Ammon's horn (tissue), 1 donor: ENCODE data around the gene ACTL6A.
"Not testable (repeated sequence)": the region's sequence is repeated elsewhere in the genome, so short reads cannot be mapped to it uniquely, and the experiment has no call there.

Experiments used
- DNase-seq: peaks from one replicate; pipeline ENCODE4 v3.0.0-alpha.2; 2016; ENCODE audit warnings: low spot score

Gene ACTL6A

GRCh38 chr3:179562591-179563270, at the start of gene ACTL6A:
Gene ACTL6A (plus strand): TSS chr3:179562926. CDS start chr3:179563093, 167 bp downstream.
- DNase-seq = peak; percentile 99

GRCh38 chr3:179513862-179514261, 48.9 kb upstream of the ACTL6A start:
- DNase-seq = no peak

DNA sequence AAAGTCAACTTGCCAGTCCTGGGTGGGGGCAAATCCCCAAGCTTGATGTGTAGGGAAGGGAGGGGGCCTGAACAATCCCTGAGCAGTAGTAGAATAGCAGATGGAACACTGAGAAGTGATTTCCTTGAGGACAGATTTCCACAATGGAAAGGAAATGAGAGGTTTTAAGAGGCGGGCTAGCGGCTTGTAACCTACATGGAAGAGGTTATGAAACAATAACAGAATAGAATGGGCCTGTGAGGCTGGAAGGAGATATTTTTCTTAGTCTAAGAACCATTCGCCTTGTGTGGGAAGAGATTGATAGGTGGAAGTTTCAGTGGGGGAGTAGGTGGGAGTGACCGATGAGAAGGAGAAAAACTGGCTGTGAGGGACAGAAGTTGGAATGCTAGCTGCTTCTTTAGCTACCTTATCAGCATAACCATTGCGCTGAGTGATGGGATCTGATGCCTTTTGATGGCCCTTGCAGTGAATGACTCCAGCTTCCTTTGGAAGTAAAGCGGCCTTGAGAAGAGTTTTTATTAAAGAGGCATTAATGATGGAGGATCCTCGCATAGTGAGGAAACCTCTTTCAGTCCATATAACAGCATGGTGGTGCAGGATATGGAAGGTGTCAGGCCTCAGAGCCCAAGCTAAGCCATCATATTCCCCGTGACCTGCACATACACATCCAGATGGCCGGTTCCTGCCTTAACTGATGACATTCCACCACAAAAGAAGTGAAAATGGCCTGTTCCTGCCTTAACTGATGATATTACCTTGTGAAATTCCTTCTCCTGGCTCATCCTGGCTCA, 46.1 kb upstream of the ACTL6A start:
- not testable (repeated sequence) for DNase-seq

DNA sequence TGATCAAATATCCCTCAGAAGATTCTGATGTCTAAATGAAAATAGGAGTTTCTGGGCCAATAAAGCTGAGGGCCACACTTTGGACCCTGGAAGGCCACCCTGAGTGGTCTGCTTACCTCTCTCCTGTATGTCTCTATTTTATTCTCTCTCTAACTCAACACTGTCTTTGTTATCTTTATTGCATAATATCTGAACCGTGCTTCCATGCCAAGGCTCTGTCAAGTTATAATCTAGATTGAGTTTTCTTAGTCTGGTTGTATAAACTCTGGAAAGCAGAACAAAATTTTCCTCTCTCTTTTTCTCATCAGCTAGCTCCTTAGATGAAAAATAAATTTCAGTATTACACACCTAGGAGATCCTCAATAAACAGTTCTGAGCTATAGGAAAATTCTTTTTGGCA, 36.2 kb upstream of the ACTL6A start:
- no peak for DNase-seq

GRCh38 chr3:179526989-179527391, 35.7 kb upstream of the ACTL6A start:
- peak; percentile 38 for DNase-seq

GRCh38 chr3:179528772-179529171, 34.0 kb upstream of the ACTL6A start:
- DNase-seq = no peak

DNA sequence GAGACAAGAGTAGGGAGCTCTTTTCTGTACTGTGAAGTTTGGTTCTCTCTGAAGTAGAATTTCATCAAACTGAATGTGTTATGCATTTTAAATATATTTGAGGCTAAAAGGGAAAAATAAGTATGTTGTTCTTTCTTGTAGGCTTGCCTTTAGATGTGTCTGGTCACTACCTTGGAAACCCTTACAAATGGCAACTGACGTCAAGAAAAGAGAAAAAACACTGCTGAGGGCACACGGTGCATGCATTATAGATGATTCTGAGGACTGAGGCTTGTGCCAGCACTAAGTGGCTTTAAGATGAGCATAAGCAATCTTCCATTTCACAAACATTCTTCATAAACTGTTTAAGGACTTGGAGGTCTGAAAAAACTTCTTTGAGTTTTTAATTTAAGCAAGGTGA, 31.1 kb upstream of the ACTL6A start:
- no peak for DNase-seq

DNA sequence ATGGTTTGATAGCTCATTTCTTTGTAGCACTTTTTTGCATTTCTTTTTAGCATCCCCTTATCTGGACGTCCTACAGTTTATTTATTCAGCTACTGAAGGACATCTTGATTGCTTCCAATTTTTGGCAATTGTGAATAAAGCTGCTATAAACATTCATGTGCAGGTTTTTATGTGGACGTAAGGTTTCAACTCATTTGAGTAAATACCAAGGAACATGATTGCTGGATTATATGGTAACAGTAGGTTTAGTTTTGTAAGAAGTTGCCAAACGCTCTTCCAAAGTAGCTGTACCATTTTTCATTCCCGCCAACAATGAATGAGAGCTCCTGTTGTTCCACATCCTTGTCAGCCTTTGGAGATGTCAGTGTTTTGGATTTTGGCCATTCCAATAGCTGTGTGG, 29.5 kb upstream of the ACTL6A start:
- DNase-seq = no peak

DNA sequence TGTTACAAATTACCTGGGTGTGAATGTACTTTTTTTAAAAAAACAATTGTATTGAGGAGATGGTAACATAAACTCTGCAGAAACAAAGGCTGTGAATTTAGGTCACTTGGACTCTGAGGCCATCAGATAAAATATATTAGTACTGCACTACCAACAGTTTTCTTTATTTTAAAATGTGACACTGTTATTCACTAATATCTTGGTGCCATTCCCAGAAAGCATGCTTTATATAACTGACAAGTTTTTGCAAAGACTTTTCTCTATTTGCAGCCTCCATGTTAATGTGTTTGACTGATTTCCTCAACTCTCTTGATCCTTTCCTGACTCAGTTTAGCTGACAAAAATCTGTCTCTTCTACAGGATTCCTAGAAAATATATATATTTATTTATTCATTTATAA, 26.5 kb upstream of the ACTL6A start:
- no peak for DNase-seq

GRCh38 chr3:179541094-179541493, 21.6 kb upstream of the ACTL6A start:
- DNase-seq = no peak

DNA sequence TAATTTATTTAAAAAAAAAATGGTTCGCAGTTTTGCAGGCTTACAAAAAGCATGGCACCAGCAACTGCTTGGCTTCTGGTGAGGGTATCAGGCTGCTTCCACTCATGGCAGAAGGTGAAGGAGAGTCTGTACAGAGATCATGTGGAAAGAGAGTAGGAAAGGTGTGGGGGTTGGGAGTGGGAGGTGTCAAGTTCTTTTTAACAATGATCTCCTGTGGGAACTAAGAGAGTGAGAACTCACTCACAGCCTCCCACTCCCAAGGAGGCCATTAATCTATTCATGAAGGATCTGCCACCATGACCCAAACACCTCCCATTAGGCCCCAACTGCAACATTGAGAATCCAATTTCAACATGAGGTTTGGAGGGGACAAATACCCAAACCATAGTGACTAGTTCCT, 21.1 kb upstream of the ACTL6A start:
- DNase-seq = no peak

DNA sequence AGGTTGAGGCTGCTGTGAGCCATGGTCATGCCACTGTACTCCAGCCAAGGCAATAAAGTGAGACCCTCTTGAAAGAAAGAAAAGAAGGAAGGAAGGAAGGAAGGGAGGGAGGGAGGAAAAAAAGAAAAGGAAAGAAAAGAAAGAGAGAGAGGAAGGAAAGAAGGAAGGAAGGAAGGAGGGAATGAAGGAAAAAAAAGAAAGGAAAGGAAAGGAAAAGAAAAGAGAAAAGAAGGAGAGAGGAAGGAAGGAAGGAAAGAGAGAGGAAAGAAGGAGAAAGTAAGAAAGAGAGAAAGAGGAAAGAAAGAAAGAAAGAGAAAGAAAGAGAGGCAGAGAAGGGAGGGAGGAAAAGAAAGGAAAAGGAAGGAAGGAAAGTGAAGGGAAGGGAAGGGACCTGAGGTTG, 20.4 kb upstream of the ACTL6A start:
- DNase-seq = no peak

GRCh38 chr3:179544981-179545645, 17.6 kb upstream of the ACTL6A start:
- DNase-seq = no peak

DNA sequence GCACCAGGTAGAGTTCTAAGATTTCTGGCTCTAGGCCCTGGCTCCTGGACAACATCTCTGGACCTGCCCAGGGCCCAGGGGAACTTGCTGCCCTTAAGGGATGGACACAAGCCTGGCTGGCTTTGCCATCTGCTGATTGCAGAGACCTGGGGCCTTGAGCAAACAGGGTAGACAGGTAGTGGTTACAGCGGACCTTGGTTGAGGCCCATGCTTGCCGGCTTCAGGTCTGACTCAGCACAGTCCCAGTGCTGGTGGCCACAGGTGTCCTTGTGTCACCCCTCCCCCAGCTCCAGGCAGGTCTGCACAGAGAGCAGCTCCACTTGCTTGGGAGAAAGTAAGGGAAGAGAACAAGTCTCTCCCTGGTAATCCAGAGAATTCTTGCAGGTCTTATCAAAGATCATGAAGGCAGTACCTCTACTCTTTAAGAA, 15.9 kb upstream of the ACTL6A start:
- no peak for DNase-seq

- no peak for DNase-seq
Observed at GRCh38 chr3:179551349-179552105, 11.2 kb upstream of the ACTL6A start.

DNA sequence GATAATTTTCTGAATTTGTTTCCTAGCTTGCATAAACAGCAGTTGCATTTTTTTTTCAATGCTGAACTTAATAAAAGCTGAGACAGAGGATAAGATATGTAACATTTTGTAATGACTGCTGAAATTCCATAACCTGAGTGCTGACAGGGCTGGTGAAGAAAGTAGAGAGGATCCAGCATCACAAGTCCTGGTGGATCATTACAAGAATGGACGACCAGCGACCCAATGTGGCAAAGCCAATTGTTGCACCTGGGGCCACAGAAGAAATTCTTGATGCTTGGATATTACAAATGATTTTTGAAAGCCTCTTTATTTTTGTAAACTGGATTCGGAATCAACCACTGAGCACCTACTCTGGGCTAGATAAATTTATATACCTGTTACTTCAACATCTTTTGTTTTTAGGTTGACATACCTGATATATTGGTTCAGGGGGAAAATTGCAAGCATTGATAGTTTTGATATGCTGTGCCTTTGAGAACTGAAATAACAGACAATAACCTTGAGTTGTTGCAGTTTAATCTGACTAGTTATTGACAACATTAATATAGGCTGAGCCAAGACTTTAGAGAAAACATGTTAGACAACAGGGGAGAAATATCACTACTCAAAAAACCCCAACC, 3.9 kb upstream of the ACTL6A start:
- DNase-seq = peak; percentile 88

- DNase-seq = no peak
Observed at GRCh38 chr3:179560791-179561190, 1.9 kb upstream of the ACTL6A start.

GRCh38 chr3:179563271-179563783, 601 bp downstream of the ACTL6A start:
- peak; percentile 44 for DNase-seq

DNA sequence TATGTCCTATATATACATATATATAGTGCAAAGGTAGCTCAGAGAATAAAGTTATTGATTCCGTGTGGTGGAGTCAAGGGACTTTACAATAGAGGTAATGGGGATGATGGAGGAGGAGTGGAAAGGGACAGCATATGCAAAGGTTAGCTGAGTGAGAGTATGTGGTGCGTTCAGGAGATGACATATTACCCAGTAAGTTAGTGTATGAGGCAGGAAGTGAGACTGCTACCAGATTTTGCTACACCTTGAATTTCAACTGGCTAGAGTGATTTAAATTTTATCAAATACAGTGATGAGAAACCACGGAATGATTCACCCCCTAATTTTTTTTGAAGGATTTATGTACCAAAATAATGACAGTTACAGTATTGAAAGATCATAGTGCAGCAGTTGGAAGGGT, 2.8 kb downstream of the ACTL6A start:
- no peak for DNase-seq

GRCh38 chr3:179580992-179581391, 18.3 kb downstream of the ACTL6A start:
- no peak for DNase-seq

GRCh38 chr3:179589143-179589542, 26.4 kb downstream of the ACTL6A start:
- no peak for DNase-seq

- DNase-seq = no peak
Observed at GRCh38 chr3:179590669-179591068, 27.9 kb downstream of the ACTL6A start.
